SU-DHL-6 (cell line): ENCODE data around the gene TET3.
A peak's percentile ranks its signal among the peaks of the same experiment; 100 is the strongest.

ENCODE experiments used
- H2AFZ ChIP-seq: fragments of 200-600 bp; sonication (generic); 2 replicates; pipeline ENCODE4 v1.6.1; 2014; ENCODE audit warnings: low read depth, mild to moderate bottlenecking, moderate library complexity, mixed read lengths, antibody characterized with exemption, low read length; ENCODE audit not compliant: severe bottlenecking
- H3F3A ChIP-seq: fragments of 200-600 bp; shearing (Covaris generic); 2 replicates; pipeline ENCODE4 v1.6.0; 2016; ENCODE audit warnings: antibody characterized with exemption, mild to moderate bottlenecking; ENCODE audit not compliant: insufficient read depth
- H3K27ac ChIP-seq: fragments of 200-600 bp; sonication (generic); 2 replicates; pipeline ENCODE4 v1.5.1; 2016; ENCODE audit warnings: low read depth, mild to moderate bottlenecking, low read length, moderate library complexity, mixed read lengths
- H3K27me3 ChIP-seq: fragments of 200-600 bp; sonication (generic), shearing (Covaris generic); 2 replicates; pipeline ENCODE4 v1.6.0; 2014; ENCODE audit warnings: mild to moderate bottlenecking, low read length
- H3K36me3 ChIP-seq: fragments of 200-600 bp; sonication (generic); 2 replicates; pipeline ENCODE4 v1.6.1; 2014; ENCODE audit warnings: mild to moderate bottlenecking, low read length, mixed read lengths
- H3K4me2 ChIP-seq: fragments of 300-600, 200-600 bp; shearing (Covaris generic), sonication (generic); 2 replicates; pipeline ENCODE4 v1.6.0; 2014; ENCODE audit warnings: low read length, low read depth, mild to moderate bottlenecking; ENCODE audit not compliant: poor library complexity, severe bottlenecking
- H3K4me3 ChIP-seq: fragments of 200-600 bp; sonication (generic); 2 replicates; pipeline ENCODE4 v1.5.1; 2014; ENCODE audit warnings: antibody characterized with exemption, low read length, mild to moderate bottlenecking, mixed read lengths; ENCODE audit not compliant: insufficient read depth, poor library complexity, severe bottlenecking
- H3K79me2 ChIP-seq: fragments of 200-600 bp; sonication (generic); 2 replicates; pipeline ENCODE4 v1.6.1; 2014; ENCODE audit warnings: mild to moderate bottlenecking, low read length, moderate library complexity; ENCODE audit not compliant: insufficient read depth
- H3K9ac ChIP-seq: fragments of 200-600 bp; sonication (generic); 2 replicates; pipeline ENCODE4 v1.7.0; 2014; ENCODE audit warnings: mild to moderate bottlenecking, low read length
- H3K9me2 ChIP-seq: fragments of 200-600 bp; sonication (generic); replicated peaks from 2 replicates; pipeline ENCODE4 v1.6.1; 2014; ENCODE audit warnings: low read length; ENCODE audit not compliant: insufficient read depth
- H3K9me3 ChIP-seq: fragments of 200-600 bp; sonication (generic); 2 replicates; pipeline ENCODE4 v1.6.1; 2014; ENCODE audit warnings: low read length, mixed read lengths; ENCODE audit not compliant: insufficient read depth
- H4K20me1 ChIP-seq: fragments of 200-600 bp; sonication (generic); 2 replicates; pipeline ENCODE4 v1.6.1; 2014; ENCODE audit warnings: low read depth, mild to moderate bottlenecking, antibody characterized with exemption, low read length, moderate library complexity, mixed read lengths
- EZH2phosphoT487 ChIP-seq: fragments of 200-600 bp; sonication (generic), shearing (Covaris generic); conservative IDR thresholded peaks from 2 replicates; pipeline ENCODE4 v1.6.1; 2018; ENCODE audit warnings: mild to moderate bottlenecking, antibody characterized with exemption, low read length, moderate library complexity, mixed read lengths
- TF ChIP-seq, protein P1 (sequence below): fragments of 200-600 bp; sonication (generic); IDR thresholded peaks from one replicate; pipeline ENCODE4 v1.5.1; 2017; ENCODE audit warnings: antibody characterized with exemption, mild to moderate bottlenecking, low read length, moderate library complexity; ENCODE audit not compliant: insufficient read depth, poor library complexity, severe bottlenecking

Gene TET3

DNA sequence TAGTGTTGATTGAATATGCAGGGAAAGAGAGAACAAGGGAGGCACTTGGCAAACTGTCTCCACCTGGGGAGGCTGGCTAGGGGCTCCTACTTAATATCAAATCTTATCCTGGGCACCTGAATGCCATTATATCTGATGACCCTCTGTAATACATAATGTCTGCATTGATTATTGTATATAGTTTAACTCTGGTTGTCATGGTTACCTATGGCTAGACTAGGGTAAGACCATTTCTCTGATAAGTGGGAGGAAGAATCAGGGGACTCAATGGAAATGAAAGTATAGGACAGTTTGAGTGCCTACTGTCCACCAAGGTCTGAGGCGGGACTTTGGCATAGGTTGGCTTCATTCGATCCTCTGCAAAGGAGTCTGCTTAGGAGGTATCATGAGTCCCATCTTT, 7.2 kb upstream of the TET3 start:
- H3K9me2 ChIP-seq, result no peaks in the 10 kb centered on the region

DNA sequence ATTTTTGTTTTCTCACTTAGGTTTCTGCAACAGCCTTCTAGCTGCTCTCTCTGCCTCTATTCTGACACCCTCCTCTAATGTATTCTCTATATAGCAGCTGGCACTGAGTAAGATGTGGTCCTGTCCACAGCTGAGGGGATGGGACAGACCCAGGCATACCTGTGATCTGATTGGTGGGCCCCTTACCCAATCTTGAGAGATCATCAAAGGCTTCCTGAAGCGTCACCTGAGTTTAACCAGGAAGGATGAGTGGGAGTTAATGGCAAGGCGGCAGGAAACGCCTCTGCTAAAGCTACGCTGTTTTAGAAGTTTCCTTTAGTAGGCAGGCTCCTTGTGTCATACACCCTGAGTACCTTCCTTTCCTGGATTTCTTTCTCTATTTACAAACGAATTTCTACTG, 5.7 kb upstream of the TET3 start:
- no peak overlapping the region for H3K4me3 ChIP-seq
- no peak overlapping the region for H3K27ac ChIP-seq
- H3K4me2 ChIP-seq, result no peak overlapping the region
- TF ChIP-seq EZH2phosphoT487, result no peak
- TF ChIP-seq, protein P1, sequence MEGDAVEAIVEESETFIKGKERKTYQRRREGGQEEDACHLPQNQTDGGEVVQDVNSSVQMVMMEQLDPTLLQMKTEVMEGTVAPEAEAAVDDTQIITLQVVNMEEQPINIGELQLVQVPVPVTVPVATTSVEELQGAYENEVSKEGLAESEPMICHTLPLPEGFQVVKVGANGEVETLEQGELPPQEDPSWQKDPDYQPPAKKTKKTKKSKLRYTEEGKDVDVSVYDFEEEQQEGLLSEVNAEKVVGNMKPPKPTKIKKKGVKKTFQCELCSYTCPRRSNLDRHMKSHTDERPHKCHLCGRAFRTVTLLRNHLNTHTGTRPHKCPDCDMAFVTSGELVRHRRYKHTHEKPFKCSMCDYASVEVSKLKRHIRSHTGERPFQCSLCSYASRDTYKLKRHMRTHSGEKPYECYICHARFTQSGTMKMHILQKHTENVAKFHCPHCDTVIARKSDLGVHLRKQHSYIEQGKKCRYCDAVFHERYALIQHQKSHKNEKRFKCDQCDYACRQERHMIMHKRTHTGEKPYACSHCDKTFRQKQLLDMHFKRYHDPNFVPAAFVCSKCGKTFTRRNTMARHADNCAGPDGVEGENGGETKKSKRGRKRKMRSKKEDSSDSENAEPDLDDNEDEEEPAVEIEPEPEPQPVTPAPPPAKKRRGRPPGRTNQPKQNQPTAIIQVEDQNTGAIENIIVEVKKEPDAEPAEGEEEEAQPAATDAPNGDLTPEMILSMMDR, result no peak
- H3K27me3 ChIP-seq, result no peaks in the 10 kb centered on the region
- no peaks in the 10 kb centered on the region for H3K79me2 ChIP-seq
- no peak overlapping the region for H2AFZ ChIP-seq
- no peak overlapping the region for H3K9ac ChIP-seq
- H3F3A ChIP-seq, result peaks cover 20% of the 10 kb centered on the region
- no peaks in the 10 kb centered on the region for H3K9me3 ChIP-seq
- H4K20me1 ChIP-seq, result no peaks in the 10 kb centered on the region
- no peaks in the 10 kb centered on the region for H3K36me3 ChIP-seq
- H3K9me2 ChIP-seq, result no peaks in the 10 kb centered on the region

More for the DNA sequence above, 7.2 kb upstream of the TET3 start:
- Histone ChIP-seq H3K9ac (no peak overlapping the region), H3K4me2 (no peak overlapping the region), H4K20me1 (no peaks in the 10 kb centered on the region; the same call in 1 of the 2 replicates), H2AFZ (no peak overlapping the region), H3K36me3 (no peaks in the 10 kb centered on the region), H3K9me3 (no peaks in the 10 kb centered on the region), H3K27ac (no peak overlapping the region), H3F3A (peaks cover 4% of the 10 kb centered on the region), H3K4me3 (no peak overlapping the region), H3K79me2 (no peaks in the 10 kb centered on the region), H3K27me3 (no peaks in the 10 kb centered on the region)
- TF ChIP-seq, protein P1, result no peak
- TF ChIP-seq EZH2phosphoT487, result no peak

DNA sequence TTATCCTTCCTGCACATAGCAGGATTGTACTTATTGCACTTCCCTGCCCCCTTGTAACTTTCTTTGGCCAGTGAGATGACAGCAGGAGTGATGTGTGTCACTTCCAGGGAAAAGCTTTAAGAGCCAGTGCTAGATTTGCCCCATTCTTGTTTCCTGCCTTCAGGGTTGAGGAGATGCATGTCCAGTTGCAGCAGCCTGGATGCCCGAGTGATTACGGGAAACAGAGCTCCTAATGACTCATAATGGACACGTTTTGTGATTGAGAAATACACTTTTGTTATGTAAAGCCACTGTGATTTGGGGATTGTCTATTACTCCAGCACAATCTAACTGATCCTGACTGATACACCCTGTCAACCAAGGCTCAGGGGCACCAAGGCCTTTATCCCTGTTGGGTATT, 5.0 kb upstream of the TET3 start:
- peak overlapping the region; percentile 95 for H3K4me2 ChIP-seq
- no peak overlapping the region for H3K27ac ChIP-seq

More for the DNA sequence above, 5.0 kb upstream of the TET3 start:
- TF ChIP-seq, protein P1, result no peak
- no peak for TF ChIP-seq EZH2phosphoT487
- H3K36me3 ChIP-seq, result no peaks in the 10 kb centered on the region
- H4K20me1 ChIP-seq, result no peaks in the 10 kb centered on the region
- no peak overlapping the region for H3K4me3 ChIP-seq
- H3K79me2 ChIP-seq, result no peaks in the 10 kb centered on the region
- no peaks in the 10 kb centered on the region for H3K9me2 ChIP-seq
- H3K9ac ChIP-seq, result no peak overlapping the region
- H2AFZ ChIP-seq, result no peak overlapping the region
- H3F3A ChIP-seq, result peaks cover 23% of the 10 kb centered on the region
- no peaks in the 10 kb centered on the region for H3K9me3 ChIP-seq
- no peaks in the 10 kb centered on the region for H3K27me3 ChIP-seq
